ENCODE results near the gene DCST1.
A peak's percentile ranks its signal among the peaks of the same experiment; 100 is the strongest.
"Not testable (repeated sequence)": the region's sequence is repeated elsewhere in the genome, so short reads cannot be mapped to it uniquely, and the experiment has no call there.

The DCST1 gene

DNA sequence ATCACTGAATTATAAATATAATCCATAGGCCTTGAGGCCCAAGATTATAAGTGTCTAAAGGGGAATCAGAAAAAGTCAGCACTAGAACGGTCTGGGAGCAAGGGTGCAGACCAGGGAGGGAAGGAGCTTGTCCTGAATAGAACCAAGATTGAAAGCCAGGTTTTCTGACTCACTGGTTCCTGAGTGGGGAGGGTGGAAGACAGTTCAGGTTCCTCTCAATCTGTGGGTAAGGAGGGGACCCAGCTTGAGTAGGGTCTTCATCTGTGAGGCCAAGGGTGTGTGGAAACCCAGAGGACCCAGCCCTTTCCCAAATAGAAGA, 39.4 kb upstream of the DCST1 start:
- no peaks in the 10 kb centered on the region for H3K27me3 ChIP-seq (ENCODE audit: control insufficient read depth in 1 of 2, insufficient read depth in 2 of 2, low read length in 2 of 2)
- H3K36me3 ChIP-seq (ENCODE audit: control insufficient read depth in 1 of 2, insufficient read depth in 2 of 2, low read length in 2 of 2), result peaks cover 4 to 15% of the 10 kb centered on the region in 2 donors
- H3K9me3 ChIP-seq (ENCODE audit: control insufficient read depth in 1 of 2, low read length in 2 of 2), result no peaks in the 10 kb centered on the region
- no peak overlapping the region for H3K27ac ChIP-seq (ENCODE audit: low read depth, low read length)
- no peak overlapping the region for H3K9ac ChIP-seq (ENCODE audit: low read depth in 1 of 2, low read length in 2 of 2)
- peaks cover 20 to 34% of the 10 kb centered on the region in 2 donors for H3K4me1 ChIP-seq (ENCODE audit: control insufficient read depth in 1 of 2, insufficient read depth in 2 of 2, low read length in 2 of 2)
- H3K4me3 ChIP-seq (ENCODE audit: low read depth in 1 of 2, low read length in 2 of 2), result no peak overlapping the region

DNA sequence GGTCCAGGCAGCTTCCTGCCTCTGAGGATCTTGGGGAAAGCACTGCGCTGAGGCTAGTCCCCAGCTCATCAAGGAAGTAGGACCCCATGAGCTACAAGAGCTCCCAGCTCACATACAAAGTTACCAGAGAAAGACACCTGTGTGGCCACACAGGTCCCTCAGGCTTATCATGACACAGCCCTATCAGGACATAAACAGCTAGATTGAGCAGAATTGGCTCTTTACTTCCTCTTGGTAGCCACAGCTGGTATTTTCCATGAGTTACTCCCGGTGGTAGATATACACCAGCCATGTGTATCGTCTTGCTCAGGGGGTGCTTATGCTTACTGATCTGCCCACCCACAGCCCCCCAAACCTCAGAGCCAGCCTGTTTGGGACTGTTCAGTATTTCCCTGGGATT, 39.0 kb upstream of the DCST1 start:
- no peaks in the 10 kb centered on the region for H3K9me3 ChIP-seq (ENCODE audit: control insufficient read depth in 1 of 2, low read length in 2 of 2)
- H3K4me1 ChIP-seq (ENCODE audit: control insufficient read depth in 1 of 2, insufficient read depth in 2 of 2, low read length in 2 of 2), result peaks cover 18 to 31% of the 10 kb centered on the region in 2 donors
- H3K27ac ChIP-seq (ENCODE audit: low read depth, low read length), result no peak overlapping the region
- no peak overlapping the region for H3K4me3 ChIP-seq (ENCODE audit: low read depth in 1 of 2, low read length in 2 of 2)
- no peaks in the 10 kb centered on the region for H3K27me3 ChIP-seq (ENCODE audit: control insufficient read depth in 1 of 2, insufficient read depth in 2 of 2, low read length in 2 of 2)
- H3K9ac ChIP-seq (ENCODE audit: low read depth in 1 of 2, low read length in 2 of 2), result no peak overlapping the region
- H3K36me3 ChIP-seq (ENCODE audit: control insufficient read depth in 1 of 2, insufficient read depth in 2 of 2, low read length in 2 of 2), result peaks cover 4 to 12% of the 10 kb centered on the region in 2 donors

DNA sequence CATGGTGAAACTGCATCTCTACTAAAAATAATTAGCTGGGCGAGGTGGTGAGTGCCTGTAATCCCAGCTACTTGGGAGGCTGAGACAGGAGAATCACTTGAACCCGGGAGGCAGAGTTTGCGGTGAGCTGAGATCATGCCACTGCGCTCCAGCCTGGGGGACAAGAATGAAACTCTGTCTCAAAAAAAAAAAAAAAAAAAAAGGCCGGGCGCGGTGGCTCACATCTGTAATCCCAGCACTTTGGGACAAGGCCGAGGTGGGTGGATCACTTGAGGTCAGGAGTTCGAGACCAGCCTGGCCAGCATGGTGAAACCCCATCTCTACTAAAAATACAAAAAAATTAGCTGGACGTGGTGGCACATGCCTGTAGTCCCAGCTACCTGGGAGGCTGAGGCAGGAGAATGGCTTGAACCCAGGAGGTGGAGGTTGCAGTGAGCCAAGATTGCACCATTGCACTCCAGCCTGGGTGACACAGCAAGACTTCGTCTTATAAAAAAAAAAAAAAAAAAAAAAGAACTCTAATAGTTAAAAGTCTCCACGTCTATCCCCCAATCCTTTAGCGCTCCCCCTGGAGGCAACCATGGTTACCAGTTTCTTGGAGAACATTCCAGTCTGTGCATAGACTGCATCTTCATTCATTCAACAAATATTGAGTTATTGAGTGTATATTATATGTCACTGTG, 38.2 kb upstream of the DCST1 start:
- peaks cover 22 to 34% of the 10 kb centered on the region in 2 donors for H3K4me1 ChIP-seq (ENCODE audit: control insufficient read depth in 1 of 2, insufficient read depth in 2 of 2, low read length in 2 of 2)
- H3K9me3 ChIP-seq (ENCODE audit: control insufficient read depth in 1 of 2, low read length in 2 of 2); H3K4me3 ChIP-seq (ENCODE audit: low read depth in 1 of 2, low read length in 2 of 2); H3K36me3 ChIP-seq (ENCODE audit: control insufficient read depth in 1 of 2, insufficient read depth in 2 of 2, low read length in 2 of 2); H3K27ac ChIP-seq (ENCODE audit: low read depth, low read length); H3K27me3 ChIP-seq (ENCODE audit: control insufficient read depth in 1 of 2, insufficient read depth in 2 of 2, low read length in 2 of 2); H3K9ac ChIP-seq (ENCODE audit: low read depth in 1 of 2, low read length in 2 of 2): not testable (repeated sequence)

DNA sequence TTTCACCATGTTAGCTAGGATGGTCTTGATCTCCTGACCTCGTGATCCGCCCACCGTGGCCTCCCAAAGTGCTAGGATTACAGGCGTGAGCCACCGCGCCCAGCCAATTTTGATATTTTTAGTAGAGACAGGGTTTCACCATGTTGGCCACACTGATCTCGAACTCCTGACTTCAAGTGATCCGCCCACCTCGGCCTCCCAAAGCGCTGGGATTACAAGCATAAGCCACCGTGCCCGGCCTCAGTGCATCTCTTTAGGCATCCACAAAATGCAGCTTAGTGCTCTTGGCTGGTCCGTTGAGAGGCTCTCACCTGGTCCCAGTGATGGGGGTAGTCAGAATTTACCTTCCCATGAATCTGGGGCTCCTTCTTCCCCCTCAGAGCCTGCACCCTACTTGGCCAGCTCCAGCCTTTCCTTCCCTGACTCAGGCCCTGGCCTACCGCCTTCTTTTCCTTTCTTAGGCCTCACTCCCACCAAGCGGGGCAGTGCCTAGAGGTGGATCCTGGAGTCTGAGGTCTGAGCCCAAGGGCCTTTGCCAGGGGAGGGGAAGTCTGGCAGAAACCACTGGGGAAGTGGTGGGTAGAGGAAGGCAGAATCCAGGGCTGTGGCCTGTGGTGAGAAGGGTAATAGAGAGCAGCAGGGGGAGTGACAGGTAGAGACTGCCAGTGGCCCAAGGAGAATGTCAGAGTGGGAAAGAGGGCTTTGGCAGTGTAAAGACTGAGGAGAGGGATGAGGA, 36.5 kb upstream of the DCST1 start:
- H3K4me1 ChIP-seq (ENCODE audit: control insufficient read depth in 1 of 2, insufficient read depth in 2 of 2, low read length in 2 of 2), result peaks cover 22 to 34% of the 10 kb centered on the region in 2 donors
- H3K27ac ChIP-seq (ENCODE audit: low read depth, low read length), result no peak overlapping the region
- H3K27me3 ChIP-seq (ENCODE audit: control insufficient read depth in 1 of 2, insufficient read depth in 2 of 2, low read length in 2 of 2), result no peaks in the 10 kb centered on the region
- peaks cover 0 to 4% of the 10 kb centered on the region in 2 donors for H3K36me3 ChIP-seq (ENCODE audit: control insufficient read depth in 1 of 2, insufficient read depth in 2 of 2, low read length in 2 of 2)
- no peaks in the 10 kb centered on the region for H3K9me3 ChIP-seq (ENCODE audit: control insufficient read depth in 1 of 2, low read length in 2 of 2)
- H3K9ac ChIP-seq (ENCODE audit: low read depth in 1 of 2, low read length in 2 of 2), result no peak overlapping the region
- no peak overlapping the region for H3K4me3 ChIP-seq (ENCODE audit: low read depth in 1 of 2, low read length in 2 of 2)

DNA sequence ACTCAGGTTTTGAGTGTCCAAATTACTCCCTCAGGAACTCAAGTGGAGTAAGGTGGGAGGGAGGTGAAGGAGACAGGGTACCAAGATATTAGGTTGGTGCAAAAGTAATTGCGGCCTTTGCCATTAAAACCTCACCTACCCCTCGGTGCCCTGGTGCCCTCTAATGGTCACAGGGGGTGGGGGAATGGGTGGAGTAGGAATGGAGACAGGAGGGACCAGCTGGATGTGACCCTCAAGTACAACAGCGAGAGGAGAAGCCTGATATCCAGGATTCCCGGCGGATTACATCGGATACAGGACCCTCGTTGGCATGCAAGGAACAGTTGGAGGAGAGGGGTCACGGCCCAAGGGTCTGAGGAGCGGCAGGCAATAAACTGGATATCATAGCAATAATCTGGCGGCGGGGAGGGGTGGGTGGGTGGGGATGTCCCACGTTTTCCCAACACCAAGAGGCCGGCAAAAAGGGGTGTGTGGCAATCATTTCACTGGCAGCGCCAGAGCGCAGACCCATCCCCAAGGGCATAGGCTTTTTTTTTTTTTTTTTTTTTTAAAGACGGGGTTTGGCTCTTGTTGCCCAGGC, 35.3 kb upstream of the DCST1 start:
- no peak overlapping the region for H3K27ac ChIP-seq (ENCODE audit: low read depth, low read length)
- no peaks in the 10 kb centered on the region for H3K9me3 ChIP-seq (ENCODE audit: control insufficient read depth in 1 of 2, low read length in 2 of 2)
- H3K27me3 ChIP-seq (ENCODE audit: control insufficient read depth in 1 of 2, insufficient read depth in 2 of 2, low read length in 2 of 2), result no peaks in the 10 kb centered on the region
- no peak overlapping the region for H3K9ac ChIP-seq (ENCODE audit: low read depth in 1 of 2, low read length in 2 of 2)
- H3K4me3 ChIP-seq (ENCODE audit: low read depth in 1 of 2, low read length in 2 of 2), result no peak overlapping the region
- peaks cover 22 to 34% of the 10 kb centered on the region in 2 donors for H3K4me1 ChIP-seq (ENCODE audit: control insufficient read depth in 1 of 2, insufficient read depth in 2 of 2, low read length in 2 of 2)
- no peaks in the 10 kb centered on the region for H3K36me3 ChIP-seq (ENCODE audit: control insufficient read depth in 1 of 2, insufficient read depth in 2 of 2, low read length in 2 of 2)

DNA sequence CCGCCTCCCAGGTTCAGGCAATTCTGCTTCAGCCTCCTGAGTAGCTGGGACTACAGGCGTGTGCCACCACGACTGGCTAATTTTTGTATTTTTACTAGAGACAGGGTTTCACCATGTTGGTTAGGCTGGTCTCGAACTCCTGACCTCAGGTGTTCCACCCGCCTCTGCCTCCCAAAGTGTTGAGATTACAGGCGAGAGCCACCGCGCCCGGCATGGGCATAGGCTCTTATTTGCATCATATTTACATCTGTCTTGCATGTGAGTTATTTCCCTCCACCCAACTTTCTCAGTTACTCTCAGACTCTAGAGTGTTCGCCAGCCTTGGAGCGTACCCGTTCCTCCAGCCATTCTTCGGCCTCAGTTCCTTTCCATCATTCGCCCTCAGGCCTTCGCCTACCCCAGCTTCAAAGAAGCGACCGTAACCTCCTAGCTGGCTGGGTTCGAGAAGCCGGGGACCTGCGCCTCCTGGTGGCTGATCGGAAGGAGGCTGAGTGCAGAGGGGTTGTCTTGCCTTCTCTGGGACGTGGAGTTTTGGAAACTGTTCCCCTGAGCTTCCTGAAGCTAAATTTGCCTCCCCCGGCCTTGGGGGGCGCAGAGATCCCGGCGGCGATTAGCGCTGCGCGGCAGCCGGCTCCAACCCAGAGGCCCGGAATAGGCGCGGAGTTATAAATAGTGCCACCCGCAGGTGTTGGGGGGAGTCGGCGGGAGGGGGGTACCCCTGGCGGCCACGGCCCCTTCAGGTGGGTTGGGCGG, 34.6 kb upstream of the DCST1 start:
- Histone ChIP-seq H3K4me3 (ENCODE audit: low read depth in 1 of 2, low read length in 2 of 2) (peak overlapping the region; percentile 21 to 58), H3K9ac (ENCODE audit: low read depth in 1 of 2, low read length in 2 of 2) (peak overlapping the region; percentile 40 to 88), H3K27me3 (ENCODE audit: control insufficient read depth in 1 of 2, insufficient read depth in 2 of 2, low read length in 2 of 2) (no peaks in the 10 kb centered on the region), H3K9me3 (ENCODE audit: control insufficient read depth in 1 of 2, low read length in 2 of 2) (no peaks in the 10 kb centered on the region), H3K27ac (ENCODE audit: low read depth, low read length) (no peak overlapping the region), H3K4me1 (ENCODE audit: control insufficient read depth in 1 of 2, insufficient read depth in 2 of 2, low read length in 2 of 2) (peaks cover 22 to 34% of the 10 kb centered on the region in 2 donors), H3K36me3 (ENCODE audit: control insufficient read depth in 1 of 2, insufficient read depth in 2 of 2, low read length in 2 of 2) (no peaks in the 10 kb centered on the region)

DNA sequence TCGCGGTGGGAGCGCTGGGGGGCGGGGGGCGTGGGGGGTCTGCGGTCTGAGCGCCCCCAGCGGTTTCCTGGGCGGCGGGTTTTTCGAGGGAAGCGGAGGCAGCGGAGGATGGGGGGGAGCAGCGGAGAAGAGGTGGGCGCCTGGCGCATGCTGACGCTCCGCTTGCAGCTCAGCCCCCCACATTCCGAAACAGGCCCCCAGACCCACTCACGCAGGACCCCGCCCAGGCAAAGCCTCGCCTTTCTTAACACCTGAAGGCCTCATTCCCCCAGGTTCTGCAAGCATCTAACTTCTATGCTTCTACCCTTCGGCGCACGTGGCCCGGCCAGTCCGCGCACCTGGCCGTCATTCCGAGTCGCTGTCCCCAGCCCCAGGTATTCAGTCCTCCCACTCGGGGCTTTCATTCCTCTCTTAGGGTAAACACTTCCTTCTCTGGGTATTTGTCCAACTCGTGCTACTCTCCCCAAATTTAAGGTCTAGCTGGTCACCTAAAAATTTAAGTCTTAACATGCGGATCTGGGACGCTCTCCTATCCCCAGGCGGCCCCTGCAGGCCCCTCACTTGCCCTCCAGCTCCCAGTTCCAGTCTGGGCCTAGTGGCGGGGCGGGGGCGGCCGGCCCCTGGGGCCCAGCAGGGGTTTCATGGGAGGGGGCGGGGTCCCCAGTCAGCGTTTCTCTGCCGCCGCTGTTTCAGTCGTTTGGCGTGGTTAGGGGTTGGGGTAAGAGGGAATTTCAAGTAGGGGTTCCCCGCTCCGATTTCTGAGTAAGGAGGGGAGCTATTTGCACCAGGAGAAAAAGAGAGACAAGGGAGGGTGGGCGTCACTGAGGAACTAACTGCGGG, 33.8 kb upstream of the DCST1 start:
- H3K9me3 ChIP-seq (ENCODE audit: control insufficient read depth in 1 of 2, low read length in 2 of 2), result no peaks in the 10 kb centered on the region
- no peaks in the 10 kb centered on the region for H3K36me3 ChIP-seq (ENCODE audit: control insufficient read depth in 1 of 2, insufficient read depth in 2 of 2, low read length in 2 of 2)
- H3K27me3 ChIP-seq (ENCODE audit: control insufficient read depth in 1 of 2, insufficient read depth in 2 of 2, low read length in 2 of 2), result no peaks in the 10 kb centered on the region
- H3K4me1 ChIP-seq (ENCODE audit: control insufficient read depth in 1 of 2, insufficient read depth in 2 of 2, low read length in 2 of 2), result peaks cover 30 to 33% of the 10 kb centered on the region in 2 donors
- H3K9ac ChIP-seq (ENCODE audit: low read depth in 1 of 2, low read length in 2 of 2), result peak overlapping the region; percentile 88 to 93
- H3K4me3 ChIP-seq (ENCODE audit: low read depth in 1 of 2, low read length in 2 of 2), result peak overlapping the region; percentile 82 to 89
- peak overlapping the region; percentile 88 for H3K27ac ChIP-seq (ENCODE audit: low read depth, low read length)

- Histone ChIP-seq H3K4me3 (ENCODE audit: low read depth in 1 of 2, low read length in 2 of 2) (peak overlapping the region; percentile 82 to 89), H3K36me3 (ENCODE audit: control insufficient read depth in 1 of 2, insufficient read depth in 2 of 2, low read length in 2 of 2) (no peaks in the 10 kb centered on the region), H3K27ac (ENCODE audit: low read depth, low read length) (peak overlapping the region; percentile 94), H3K9me3 (ENCODE audit: control insufficient read depth in 1 of 2, low read length in 2 of 2) (no peaks in the 10 kb centered on the region), H3K9ac (ENCODE audit: low read depth in 1 of 2, low read length in 2 of 2) (peak overlapping the region; percentile 88 to 94), H3K4me1 (ENCODE audit: control insufficient read depth in 1 of 2, insufficient read depth in 2 of 2, low read length in 2 of 2) (peaks cover 34 to 35% of the 10 kb centered on the region in 2 donors), H3K27me3 (ENCODE audit: control insufficient read depth in 1 of 2, insufficient read depth in 2 of 2, low read length in 2 of 2) (no peaks in the 10 kb centered on the region)
Measured at GRCh38 chr1:155000411-155000725, 33.3 kb upstream of the DCST1 start.

GRCh38 chr1:155000726-155001424, 32.7 kb upstream of the DCST1 start:
- peak overlapping the region; percentile 88 to 94 for H3K9ac ChIP-seq (ENCODE audit: low read depth in 1 of 2, low read length in 2 of 2)
- no peaks in the 10 kb centered on the region for H3K9me3 ChIP-seq (ENCODE audit: control insufficient read depth in 1 of 2, low read length in 2 of 2)
- H3K4me1 ChIP-seq (ENCODE audit: control insufficient read depth in 1 of 2, insufficient read depth in 2 of 2, low read length in 2 of 2), result peaks cover 39 to 40% of the 10 kb centered on the region in 2 donors
- peak overlapping the region; percentile 82 to 89 for H3K4me3 ChIP-seq (ENCODE audit: low read depth in 1 of 2, low read length in 2 of 2)
- H3K27me3 ChIP-seq (ENCODE audit: control insufficient read depth in 1 of 2, insufficient read depth in 2 of 2, low read length in 2 of 2), result no peaks in the 10 kb centered on the region
- no peaks in the 10 kb centered on the region for H3K36me3 ChIP-seq (ENCODE audit: control insufficient read depth in 1 of 2, insufficient read depth in 2 of 2, low read length in 2 of 2)
- H3K27ac ChIP-seq (ENCODE audit: low read depth, low read length), result peak overlapping the region; percentile 94
